Panc1 (cell line): ENCODE results near the gene SCO2. TPM values are rescaled to one million over a fixed set of nuclear protein-coding genes. Genes with fewer than 3 reads are reported as not detected.

Experiments
- ATAC-seq: fragments of 200-7000 bp; cut with Tn5 transposase; 2 replicates; pipeline ENCODE4 v1.9.1; 2020; ENCODE audit warnings: mild to moderate bottlenecking, moderate library complexity
- BruUV-seq: library from RNA; stranded (reverse); fragments of 400-500 nt; replicated peaks from 2 replicates; lab custom pipeline; 2021; lab: Mats Ljungman, UMichigan
- CTCF ChIA-PET: fragments of 300-600 bp; sonication (Branson Sonifier 250); formaldehyde crosslinking; loops from one replicate; lab custom pipeline; 2022; ENCODE audit warnings: antibody characterized with exemption; lab: Charles Lee
- POLR2A ChIA-PET: fragments of 300-600 bp; sonication (Branson Sonifier 250); formaldehyde crosslinking; loops from one replicate; lab custom pipeline; 2022; ENCODE audit warnings: antibody characterized with exemption; lab: Charles Lee
- DNase-seq: peaks from one replicate; pipeline ENCODE4 v3.0.0-alpha.2; 2010; ENCODE audit warnings: low read depth, low spot score
- H3K27ac ChIP-seq: 2 replicates; pipeline ENCODE4 v1.5.1; 2011; ENCODE audit warnings: mild to moderate bottlenecking, low read length, inconsistent platforms
- H3K27me3 ChIP-seq: fragments of 200-500 bp; sonication (Bioruptor generic); 2 replicates; pipeline ENCODE4 v1.6.0; 2014; ENCODE audit warnings: low read length, inconsistent platforms; ENCODE audit not compliant: control insufficient read depth, insufficient read depth
- H3K36me3 ChIP-seq: fragments of 200-500 bp; sonication (Bioruptor generic); 2 replicates; pipeline ENCODE4 v1.5.1; 2014; ENCODE audit warnings: inconsistent platforms, mild to moderate bottlenecking, low read length, moderate library complexity; ENCODE audit not compliant: control insufficient read depth, insufficient read depth
- H3K4me1 ChIP-seq: 2 replicates; pipeline ENCODE4 v1.5.1; 2011; ENCODE audit warnings: inconsistent platforms, mild to moderate bottlenecking, low read length, moderate library complexity; ENCODE audit not compliant: control insufficient read depth, insufficient read depth
- H3K4me3 ChIP-seq, 2 experiments: 2 replicates each; pipeline ENCODE4 v1.5.1; 2011 to 2012; ENCODE audit warnings: low read depth in 2 of 2, low read length in 2 of 2, mild to moderate bottlenecking in 2 of 2, inconsistent platforms in 1 of 2, moderate library complexity in 1 of 2
- H3K9me3 ChIP-seq: fragments of 200-500 bp; sonication (Bioruptor generic); 2 replicates; pipeline ENCODE4 v1.5.1; 2014; ENCODE audit warnings: low read depth, mild to moderate bottlenecking, inconsistent platforms, low read length, moderate library complexity; ENCODE audit not compliant: control insufficient read depth, insufficient read depth
- POLR2AphosphoS5 ChIP-seq: IDR thresholded peaks from 2 replicates; pipeline ENCODE4 v1.6.1; 2012; ENCODE audit warnings: mild to moderate bottlenecking, low read depth, low read length, moderate library complexity
- SIN3A ChIP-seq: IDR thresholded peaks from 2 replicates; pipeline ENCODE4 v1.6.1; 2012; ENCODE audit warnings: low read depth, mild to moderate bottlenecking, low read length, moderate library complexity, borderline replicate concordance; ENCODE audit not compliant: insufficient read depth
- TCF7L2 ChIP-seq: IDR thresholded peaks from 2 replicates; pipeline ENCODE4 v1.6.1; 2011; ENCODE audit warnings: mild to moderate bottlenecking, low read depth, low read length, inconsistent platforms
- in situ Hi-C: cut with HindIII; loops from 2 replicates; pipeline ENCODE4 v1.10.0; 2016; ENCODE audit warnings: low sequenced_read_pairs, low pct_unique_long_range_greater_than_20kb
- intact Hi-C: fragments of 100-400 bp; cut with micrococcal nuclease; formaldehyde crosslinking; loops from one replicate; pipeline ENCODE4 v1.10.0; 2022; ENCODE audit not compliant: unreplicated experiment
- total RNA-seq: library from RNA; stranded (reverse); gene quantifications from one replicate; pipeline ENCODE4 v1.2.1, GENCODE V29; 2021; ENCODE audit not compliant: unreplicated experiment
- TF ChIP-seq, protein P1 (sequence below): fragments of 450-650 bp; IDR thresholded peaks from 2 replicates; pipeline ENCODE4 v1.5.1; 2017; ENCODE audit warnings: mild to moderate bottlenecking
- TF ChIP-seq, protein P2 (sequence below), 2 experiments: IDR thresholded peaks; 2 replicates each; pipeline ENCODE4 v1.6.1; 2011 to 2012; ENCODE audit warnings: low read depth in 2 of 2, control low read depth in 1 of 2, low read length in 1 of 2, mild to moderate bottlenecking in 1 of 2, moderate library complexity in 1 of 2; ENCODE audit not compliant: insufficient read depth in 1 of 2

SCO2 gene
- total RNA-seq, 1 experiment from 2014 or later: 14.2 TPM

DNA sequence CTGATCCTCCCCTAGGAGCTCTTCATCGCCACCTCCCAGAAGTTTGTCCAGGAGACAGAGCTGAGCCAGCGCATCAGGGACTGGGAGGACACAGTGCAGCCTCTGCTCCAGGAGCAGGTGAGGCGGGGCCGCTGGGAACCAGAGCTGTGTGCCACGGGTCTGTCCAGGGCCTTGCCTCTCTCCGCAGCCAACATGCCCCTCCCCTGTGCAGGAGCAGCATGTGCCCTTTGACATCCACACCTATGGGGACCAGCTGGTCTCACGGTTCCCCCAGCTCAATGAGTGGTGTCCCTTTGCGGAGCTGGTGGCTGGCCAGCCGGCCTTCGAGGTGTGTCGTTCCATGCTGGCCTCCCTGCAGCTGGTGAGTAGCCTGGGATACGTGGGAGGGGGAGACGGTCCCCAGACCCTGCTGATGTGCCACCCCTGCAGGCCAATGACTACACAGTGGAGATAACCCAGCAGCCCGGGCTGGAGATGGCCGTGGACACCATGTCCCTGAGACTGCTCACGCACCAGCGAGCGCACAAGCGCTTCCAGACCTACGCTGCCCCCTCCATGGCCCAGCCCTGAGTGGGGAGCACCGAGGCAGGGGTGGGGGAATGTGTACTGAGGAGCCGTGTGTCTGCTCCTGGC is 2.5 kb downstream of the SCO2 start:
- ChIA-PET POLR2A (interaction anchor here (0.6 kb wide), 1 partner anchor 15 kb away, joined by 3 read pairs; the partner anchor contains the start of gene NCAPH2), CTCF (interaction anchor here (0.5 kb wide), 1 partner anchor 13 kb away, joined by 3 read pairs; no protein-coding TSS in a partner anchor)
- no TSS peak for BruUV-seq

DNA sequence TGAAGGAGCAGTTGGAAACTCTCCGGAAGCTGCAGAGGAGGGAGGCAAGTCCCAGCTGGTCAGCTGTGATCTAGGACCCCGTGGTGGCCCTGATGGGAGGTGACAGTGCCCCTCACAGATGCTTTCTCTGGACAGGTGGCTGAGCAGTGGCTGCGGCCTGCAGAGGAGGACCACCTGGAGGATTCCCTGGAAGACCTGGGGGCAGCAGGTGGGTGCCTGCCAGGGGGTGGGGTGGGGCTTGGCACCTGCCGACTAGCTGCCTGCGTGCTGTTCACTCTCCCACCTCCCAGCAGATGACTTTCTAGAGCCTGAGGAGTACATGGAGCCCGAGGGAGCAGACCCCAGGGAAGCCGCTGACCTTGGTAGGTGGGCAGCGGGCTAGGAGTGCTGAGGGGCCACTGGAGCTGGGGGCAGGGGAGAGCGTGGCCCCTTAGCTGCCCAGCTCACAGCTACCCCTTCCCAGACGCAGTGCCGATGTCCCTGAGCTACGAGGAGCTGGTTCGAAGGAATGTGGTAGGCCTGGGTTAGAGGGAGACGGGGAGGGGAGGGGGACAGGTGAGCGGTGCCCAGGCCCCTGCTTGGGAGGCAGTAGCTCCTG is 3.1 kb downstream of the SCO2 start:
- Histone ChIP-seq H3K36me3 (no peaks in the 10 kb centered on the region; the same call in 1 of the 2 replicates), H3K4me3 (no peak overlapping the region), H3K27ac (no peak overlapping the region), H3K27me3 (no peaks in the 10 kb centered on the region), H3K4me1 (peaks cover 3% of the 10 kb centered on the region; the same call in 1 of the 2 replicates), H3K9me3 (no peaks in the 10 kb centered on the region)
- DNase-seq (no peak), ATAC-seq (no peak)
- no peak for TF ChIP-seq TCF7L2
- TF ChIP-seq, protein P1, sequence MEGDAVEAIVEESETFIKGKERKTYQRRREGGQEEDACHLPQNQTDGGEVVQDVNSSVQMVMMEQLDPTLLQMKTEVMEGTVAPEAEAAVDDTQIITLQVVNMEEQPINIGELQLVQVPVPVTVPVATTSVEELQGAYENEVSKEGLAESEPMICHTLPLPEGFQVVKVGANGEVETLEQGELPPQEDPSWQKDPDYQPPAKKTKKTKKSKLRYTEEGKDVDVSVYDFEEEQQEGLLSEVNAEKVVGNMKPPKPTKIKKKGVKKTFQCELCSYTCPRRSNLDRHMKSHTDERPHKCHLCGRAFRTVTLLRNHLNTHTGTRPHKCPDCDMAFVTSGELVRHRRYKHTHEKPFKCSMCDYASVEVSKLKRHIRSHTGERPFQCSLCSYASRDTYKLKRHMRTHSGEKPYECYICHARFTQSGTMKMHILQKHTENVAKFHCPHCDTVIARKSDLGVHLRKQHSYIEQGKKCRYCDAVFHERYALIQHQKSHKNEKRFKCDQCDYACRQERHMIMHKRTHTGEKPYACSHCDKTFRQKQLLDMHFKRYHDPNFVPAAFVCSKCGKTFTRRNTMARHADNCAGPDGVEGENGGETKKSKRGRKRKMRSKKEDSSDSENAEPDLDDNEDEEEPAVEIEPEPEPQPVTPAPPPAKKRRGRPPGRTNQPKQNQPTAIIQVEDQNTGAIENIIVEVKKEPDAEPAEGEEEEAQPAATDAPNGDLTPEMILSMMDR: no peak
- no peak for TF ChIP-seq SIN3A
- TF ChIP-seq, protein P2, sequence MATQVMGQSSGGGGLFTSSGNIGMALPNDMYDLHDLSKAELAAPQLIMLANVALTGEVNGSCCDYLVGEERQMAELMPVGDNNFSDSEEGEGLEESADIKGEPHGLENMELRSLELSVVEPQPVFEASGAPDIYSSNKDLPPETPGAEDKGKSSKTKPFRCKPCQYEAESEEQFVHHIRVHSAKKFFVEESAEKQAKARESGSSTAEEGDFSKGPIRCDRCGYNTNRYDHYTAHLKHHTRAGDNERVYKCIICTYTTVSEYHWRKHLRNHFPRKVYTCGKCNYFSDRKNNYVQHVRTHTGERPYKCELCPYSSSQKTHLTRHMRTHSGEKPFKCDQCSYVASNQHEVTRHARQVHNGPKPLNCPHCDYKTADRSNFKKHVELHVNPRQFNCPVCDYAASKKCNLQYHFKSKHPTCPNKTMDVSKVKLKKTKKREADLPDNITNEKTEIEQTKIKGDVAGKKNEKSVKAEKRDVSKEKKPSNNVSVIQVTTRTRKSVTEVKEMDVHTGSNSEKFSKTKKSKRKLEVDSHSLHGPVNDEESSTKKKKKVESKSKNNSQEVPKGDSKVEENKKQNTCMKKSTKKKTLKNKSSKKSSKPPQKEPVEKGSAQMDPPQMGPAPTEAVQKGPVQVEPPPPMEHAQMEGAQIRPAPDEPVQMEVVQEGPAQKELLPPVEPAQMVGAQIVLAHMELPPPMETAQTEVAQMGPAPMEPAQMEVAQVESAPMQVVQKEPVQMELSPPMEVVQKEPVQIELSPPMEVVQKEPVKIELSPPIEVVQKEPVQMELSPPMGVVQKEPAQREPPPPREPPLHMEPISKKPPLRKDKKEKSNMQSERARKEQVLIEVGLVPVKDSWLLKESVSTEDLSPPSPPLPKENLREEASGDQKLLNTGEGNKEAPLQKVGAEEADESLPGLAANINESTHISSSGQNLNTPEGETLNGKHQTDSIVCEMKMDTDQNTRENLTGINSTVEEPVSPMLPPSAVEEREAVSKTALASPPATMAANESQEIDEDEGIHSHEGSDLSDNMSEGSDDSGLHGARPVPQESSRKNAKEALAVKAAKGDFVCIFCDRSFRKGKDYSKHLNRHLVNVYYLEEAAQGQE (IDR thresholded peaks at IDR 0.05; ENCODE audit: insufficient read depth in 1 of 2, low read depth in 2 of 2, low read length in 1 of 2): no peak
- no peak for TF ChIP-seq POLR2AphosphoS5
- in situ Hi-C loops: no loop called here
- ChIA-PET POLR2A (interaction anchor here (0.6 kb wide), 2 partner anchors 14 to 64 kb away, joined by 3 to 10 read pairs; partner anchors contain the start of gene NCAPH2), CTCF (interaction anchor here (0.5 to 0.6 kb wide), 2 partner anchors 13 to 41 kb away, joined by 3 read pairs; partner anchors contain the start of gene SYCE3)
- no TSS peak for BruUV-seq
- intact Hi-C loops: no loop called here

More for the DNA sequence above, 2.5 kb downstream of the SCO2 start:
- no peaks in the 10 kb centered on the region for H3K9me3 ChIP-seq
- no peak overlapping the region for H3K4me3 ChIP-seq
- in situ Hi-C loops (no loop called here), intact Hi-C loops (no loop called here)
- H3K36me3 ChIP-seq: no peaks in the 10 kb centered on the region; the same call in 1 of the 2 replicates
- ATAC-seq (no peak), DNase-seq (no peak)
- H3K4me1 ChIP-seq: peaks cover 4% of the 10 kb centered on the region; the same call in 1 of the 2 replicates
- TF ChIP-seq, protein P1: no peak
- TF ChIP-seq, protein P2 (IDR thresholded peaks at IDR 0.05; ENCODE audit: insufficient read depth in 1 of 2, low read depth in 2 of 2, low read length in 1 of 2): no peak
- TF ChIP-seq POLR2AphosphoS5 (no peak), SIN3A (no peak), TCF7L2 (no peak)
- no peak overlapping the region for H3K27ac ChIP-seq
- H3K27me3 ChIP-seq: no peaks in the 10 kb centered on the region
